GM12878 (cell line): ENCODE results near the gene DGKE. TPM values are rescaled to one million over a fixed set of nuclear protein-coding genes. Genes with fewer than 3 reads are reported as not detected.

Source experiments
- ATAC-seq: fragments of 200-7000 bp; cut with Tn5 transposase; 3 replicates; pipeline ENCODE4 v1.9.1; 2020; ENCODE audit warnings: mild to moderate bottlenecking, moderate library complexity
- BruUV-seq: library from RNA; stranded (reverse); fragments of 400-500 nt; replicated peaks from 2 replicates; lab custom pipeline; 2021; lab: Mats Ljungman, UMichigan
- CTCF ChIA-PET: fragments of 300-600 bp; sonication (Branson Sonifier 250); formaldehyde crosslinking; extraction: SDS; loops from one replicate; lab custom pipeline; 2021; ENCODE audit warnings: inconsistent platforms; lab: Yijun Ruan, JAX
- POLR2A ChIA-PET: fragments of 350-600 bp; formaldehyde crosslinking; extraction: SDS; loops from one replicate; lab custom pipeline; 2021; ENCODE audit warnings: inconsistent platforms; lab: Charles Lee
- RAD21 ChIA-PET: fragments of 300-600 bp; sonication (Branson Sonifier 250); formaldehyde crosslinking; loops from one replicate; lab custom pipeline; 2023; ENCODE audit warnings: antibody characterized with exemption; ENCODE audit not compliant: unreplicated experiment; lab: Charles Lee
- SMC1A ChIA-PET: fragments of 300-600 bp; sonication (Branson Sonifier 250); formaldehyde crosslinking; loops from one replicate; lab custom pipeline; 2023; ENCODE audit not compliant: unreplicated experiment, uncharacterized antibody; lab: Charles Lee
- DNase-seq: peaks from one replicate; pipeline ENCODE4 v3.0.0-alpha.2; 2011; ENCODE audit warnings: low read depth, low spot score
- FAIRE-seq: peaks from 3 replicates; lab custom pipeline; 2011; peaks lifted over from hg19 to GRCh38; lab: Jason Lieb, UNC
- H2AFZ ChIP-seq: 2 replicates; pipeline ENCODE4 v1.6.0; 2011; ENCODE audit warnings: low read depth, low read length, control low read depth; ENCODE audit not compliant: control insufficient read depth
- H3K27ac ChIP-seq: 2 replicates; pipeline ENCODE4 v1.5.1; 2011; ENCODE audit warnings: control low read depth; ENCODE audit not compliant: control insufficient read depth, insufficient read depth
- H3K27me3 ChIP-seq, 2 experiments: replicated peaks in 1 of 2; 2 replicates each; pipeline versions ENCODE4 v1.6.0 to v1.6.1; 2011; ENCODE audit warnings: low read length in 1 of 2; ENCODE audit not compliant: control insufficient read depth in 2 of 2, insufficient read depth in 2 of 2
- H3K36me3 ChIP-seq, 2 experiments: 2 replicates each; pipeline ENCODE4 v1.5.1; 2011; ENCODE audit warnings: low read length in 1 of 2; ENCODE audit not compliant: control insufficient read depth in 2 of 2, insufficient read depth in 2 of 2
- H3K4me1 ChIP-seq: 2 replicates; pipeline ENCODE4 v1.6.1; 2011; ENCODE audit warnings: mild to moderate bottlenecking, low read length, moderate library complexity, mixed read lengths; ENCODE audit not compliant: control insufficient read depth, insufficient read depth
- H3K4me2 ChIP-seq: 2 replicates; pipeline ENCODE4 v1.6.0; 2011; ENCODE audit warnings: control low read depth; ENCODE audit not compliant: control insufficient read depth, insufficient read depth
- H3K4me3 ChIP-seq: fragments of 200-600 bp; sonication (generic); 2 replicates; pipeline ENCODE4 v1.5.1; 2016
- H3K79me2 ChIP-seq: 2 replicates; pipeline ENCODE4 v1.6.0; 2011; ENCODE audit warnings: low read length; ENCODE audit not compliant: control insufficient read depth, insufficient read depth
- H3K9ac ChIP-seq: 2 replicates; pipeline ENCODE4 v1.8.0; 2011; ENCODE audit warnings: low read length, control low read depth, mixed read lengths; ENCODE audit not compliant: control insufficient read depth, insufficient read depth
- H3K9me3 ChIP-seq: replicated peaks from 3 replicates; pipeline ENCODE4 v1.5.1; 2011; ENCODE audit warnings: mild to moderate bottlenecking, low read length; ENCODE audit not compliant: control insufficient read depth, insufficient read depth
- H4K20me1 ChIP-seq: 2 replicates; pipeline ENCODE4 v1.6.0; 2011; ENCODE audit not compliant: control insufficient read depth, insufficient read depth
- ATF7 ChIP-seq: fragments of 450-650 bp; IDR thresholded peaks from 2 replicates; pipeline ENCODE4 v1.6.1; 2016; ENCODE audit warnings: low read depth, mild to moderate bottlenecking
- BRCA1 ChIP-seq: IDR thresholded peaks from 2 replicates; pipeline ENCODE4 v1.6.1; 2011; ENCODE audit warnings: low read depth, low read length, improper control_type of control experiment
- CBX5 ChIP-seq: sonication (generic); IDR thresholded peaks from 2 replicates; pipeline ENCODE4 v1.6.1; 2016; ENCODE audit warnings: low read depth, moderate library complexity, mild to moderate bottlenecking, inconsistent platforms
- FOXK2 ChIP-seq: fragments of 450-650 bp; IDR thresholded peaks from 2 replicates; pipeline ENCODE4 v1.6.1; 2017; ENCODE audit warnings: mild to moderate bottlenecking, moderate library complexity
- JUNB ChIP-seq: IDR thresholded peaks from 2 replicates; pipeline ENCODE4 v1.6.1; 2016; ENCODE audit warnings: antibody characterized with exemption, mild to moderate bottlenecking
- NR2F1 ChIP-seq: fragments of 450-650 bp; conservative IDR thresholded peaks from 2 replicates; pipeline ENCODE4 v1.6.1; 2017; ENCODE audit warnings: mild to moderate bottlenecking
- PKNOX1 ChIP-seq: fragments of 450-650 bp; IDR thresholded peaks from 2 replicates; pipeline ENCODE4 v1.6.1; 2016; ENCODE audit warnings: mild to moderate bottlenecking
- POU2F2 ChIP-seq: IDR thresholded peaks from 3 replicates; pipeline ENCODE4 v1.6.1; 2011; ENCODE audit warnings: low read depth, mild to moderate bottlenecking, low read length, borderline replicate concordance
- SKIL ChIP-seq: fragments of 450-650 bp; IDR thresholded peaks from 2 replicates; pipeline ENCODE4 v1.6.1; 2017; ENCODE audit warnings: mild to moderate bottlenecking, low read depth, inconsistent platforms; ENCODE audit not compliant: poor library complexity, severe bottlenecking
- TCF3 ChIP-seq: IDR thresholded peaks from 2 replicates; pipeline ENCODE4 v1.6.1; 2012; ENCODE audit warnings: low read depth, mild to moderate bottlenecking, low read length, borderline replicate concordance; ENCODE audit not compliant: insufficient read depth
- USF1 ChIP-seq: IDR thresholded peaks from 2 replicates; pipeline ENCODE4 v1.6.1; 2011; ENCODE audit warnings: borderline replicate concordance, low read depth, mild to moderate bottlenecking, moderate library complexity, mixed read lengths, low read length; ENCODE audit not compliant: insufficient read depth; ENCODE audit errors: extremely low read length
- ZNF207 ChIP-seq: fragments of 450-650 bp; IDR thresholded peaks from 2 replicates; pipeline ENCODE4 v1.6.1; 2014; ENCODE audit warnings: antibody characterized with exemption, mild to moderate bottlenecking, borderline replicate concordance
- ZNF217 ChIP-seq: fragments of 450-650 bp; IDR thresholded peaks from 2 replicates; pipeline ENCODE4 v1.6.1; 2017; ENCODE audit warnings: antibody characterized with exemption, mild to moderate bottlenecking
- ZSCAN29 ChIP-seq: fragments of 450-650 bp; IDR thresholded peaks from 2 replicates; pipeline ENCODE4 v1.6.1; 2017; ENCODE audit warnings: mild to moderate bottlenecking, moderate library complexity
- WGBS: methylation state at CpG from one replicate; pipeline ENCODE4 v1.1.6; 2016; ENCODE audit warnings: low lambda C conversion rate; ENCODE audit not compliant: insufficient replicate concordance, insufficient coverage; ENCODE audit errors: missing lambda C conversion rate; 5-methylcytosine and 5-hydroxymethylcytosine counted together
- in situ Hi-C: fragments of 300-500 bp; cut with MboI; formaldehyde crosslinking; loops from 9 replicates; pipeline ENCODE4 v1.14.3; 2018; ENCODE audit warnings: mixed read lengths
- intact Hi-C: fragments of 100-400 bp; cut with micrococcal nuclease; formaldehyde crosslinking; loops from one replicate; pipeline ENCODE4 v1.14.2; 2022; ENCODE audit not compliant: unreplicated experiment
- polyA plus RNA-seq, 11 experiments: library from polyadenylated mRNA; depleted of rRNA in 4 of 11; unstranded in 6 of 11; stranded (reverse) in 5 of 11; fragments of >200 nt; fragmentation: Nextera tagmentation in 4 of 11; fragmentation: Illumina TruSeq in 1 of 11; extraction: Ambion mirVana in 4 of 11; extraction: Trizol in 1 of 11; gene quantifications; 1 replicate in 1 of 11; 2 replicates in 10 of 11; pipeline versions ENCODE4 v1.2.1 to v1.2.3, GENCODE V29; 2011 to 2016; ENCODE audit warnings: inconsistent platforms in 2 of 11, missing spikeins in 2 of 11, low read depth in 1 of 11
- total RNA-seq, 4 experiments: library from RNA; depleted of rRNA in 3 of 4; stranded (reverse); fragments of >200 nt in 3 of 4; fragmentation: Illumina TruSeq in 1 of 4; extraction: Trizol in 1 of 4; gene quantifications; 2 replicates each; pipeline versions ENCODE4 v1.2.1 to v1.2.3, GENCODE V29; 2013 to 2021
- TF ChIP-seq, protein P1 (sequence below): fragments of 450-650 bp; IDR thresholded peaks from 2 replicates; pipeline ENCODE4 v1.6.1; 2018; ENCODE audit warnings: mild to moderate bottlenecking, low read depth, moderate library complexity; ENCODE audit not compliant: partially characterized antibody

The DGKE gene
- total and polyA plus RNA-seq, 10 of the 15 experiments (the other 5 are each of a cell fraction or from before 2014, with no cell fraction given), result 2.8 to 18.0 (median 11.6) TPM

DNA sequence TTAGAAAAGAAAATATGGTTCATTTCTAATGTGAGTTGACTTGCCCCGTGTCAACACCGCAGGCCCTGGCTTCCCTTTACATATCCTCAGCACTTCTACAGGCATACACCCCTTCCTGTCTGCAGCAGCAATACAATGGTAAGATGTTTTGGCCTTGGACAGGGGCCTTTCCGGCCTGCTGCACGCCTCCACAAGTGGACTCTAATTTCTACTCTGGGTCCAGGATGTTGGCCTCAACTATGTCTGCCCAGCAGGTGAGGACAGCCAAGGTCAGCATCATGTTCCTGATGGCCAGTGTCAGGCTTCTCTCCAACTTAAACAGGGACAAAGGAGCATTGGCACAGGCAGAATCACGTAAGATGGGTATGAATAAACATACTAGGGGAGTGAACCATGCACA, 11.2 kb upstream of the DGKE start:
- DNase-seq, result no peak
- ChIA-PET RAD21 (interaction anchor here (0.7 to 0.8 kb wide), 2 partner anchors 57 to 91 kb away, joined by 3 read pairs; partner anchors contain the start of gene TRIM25), SMC1A (interaction anchor here (0.9 to 4.0 kb wide), 6 partner anchors 10 to 119 kb away, joined by 3 to 26 read pairs (median 6); partner anchors contain the start of gene TRIM25), CTCF (interaction anchor here (1.0 to 13.1 kb wide), 5 partner anchors 9 to 138 kb away, joined by 3 to 184 read pairs (median 7); partner anchors contain the start of gene COIL), POLR2A (no interaction called here)
- no peaks in the 10 kb centered on the region for H4K20me1 ChIP-seq
- no peaks in the 10 kb centered on the region for H3K27me3 ChIP-seq
- intact Hi-C loops, result no loop called here
- ATAC-seq, result no peak
- H3K9ac ChIP-seq, result no peak overlapping the region
- H3K36me3 ChIP-seq, result no peaks in the 10 kb centered on the region
- H3K9me3 ChIP-seq, result no peaks in the 10 kb centered on the region
- H3K4me1 ChIP-seq, result no peaks in the 10 kb centered on the region; the same call in 1 of the 2 replicates
- BruUV-seq, result no TSS peak
- no peak overlapping the region for H3K4me2 ChIP-seq
- H2AFZ ChIP-seq, result no peak overlapping the region
- in situ Hi-C loops, result no loop called here
- no peak overlapping the region for H3K4me3 ChIP-seq
- 22% methylated on average over 5 of the region's 5 CpGs for WGBS
- no peak overlapping the region for H3K27ac ChIP-seq
- no peak for TF ChIP-seq PKNOX1
- TF ChIP-seq CBX5, result no peak
- no peak for TF ChIP-seq ATF7
- TF ChIP-seq POU2F2, result no peak
- no peak for TF ChIP-seq NR2F1
- no peak for TF ChIP-seq FOXK2
- TF ChIP-seq USF1, result no peak
- TF ChIP-seq ZNF207, result no peak
- no peak for TF ChIP-seq BRCA1
- TF ChIP-seq ZNF217, result no peak
- TF ChIP-seq SKIL, result no peak
- TF ChIP-seq TCF3, result no peak
- TF ChIP-seq, protein P1, sequence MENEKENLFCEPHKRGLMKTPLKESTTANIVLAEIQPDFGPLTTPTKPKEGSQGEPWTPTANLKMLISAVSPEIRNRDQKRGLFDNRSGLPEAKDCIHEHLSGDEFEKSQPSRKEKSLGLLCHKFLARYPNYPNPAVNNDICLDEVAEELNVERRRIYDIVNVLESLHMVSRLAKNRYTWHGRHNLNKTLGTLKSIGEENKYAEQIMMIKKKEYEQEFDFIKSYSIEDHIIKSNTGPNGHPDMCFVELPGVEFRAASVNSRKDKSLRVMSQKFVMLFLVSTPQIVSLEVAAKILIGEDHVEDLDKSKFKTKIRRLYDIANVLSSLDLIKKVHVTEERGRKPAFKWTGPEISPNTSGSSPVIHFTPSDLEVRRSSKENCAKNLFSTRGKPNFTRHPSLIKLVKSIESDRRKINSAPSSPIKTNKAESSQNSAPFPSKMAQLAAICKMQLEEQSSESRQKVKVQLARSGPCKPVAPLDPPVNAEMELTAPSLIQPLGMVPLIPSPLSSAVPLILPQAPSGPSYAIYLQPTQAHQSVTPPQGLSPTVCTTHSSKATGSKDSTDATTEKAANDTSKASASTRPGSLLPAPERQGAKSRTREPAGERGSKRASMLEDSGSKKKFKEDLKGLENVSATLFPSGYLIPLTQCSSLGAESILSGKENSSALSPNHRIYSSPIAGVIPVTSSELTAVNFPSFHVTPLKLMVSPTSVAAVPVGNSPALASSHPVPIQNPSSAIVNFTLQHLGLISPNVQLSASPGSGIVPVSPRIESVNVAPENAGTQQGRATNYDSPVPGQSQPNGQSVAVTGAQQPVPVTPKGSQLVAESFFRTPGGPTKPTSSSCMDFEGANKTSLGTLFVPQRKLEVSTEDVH, result no peak
- TF ChIP-seq ZSCAN29, result no peak
- TF ChIP-seq JUNB, result no peak
- FAIRE-seq, result no peak
- no peaks in the 10 kb centered on the region for H3K79me2 ChIP-seq
